Suprapubic skin (tissue), 4 donors: ENCODE measurements around the gene UBALD1. TPM values are rescaled to one million over a fixed set of nuclear protein-coding genes. Genes with fewer than 3 reads are reported as not detected.
A peak's percentile ranks its signal among the peaks of the same experiment; 100 is the strongest.

ENCODE experiments used
- DNase-seq, 2 donors: peaks; one replicate each; pipeline ENCODE4 v3.0.0-alpha.2; 2019; ENCODE audit warnings: low spot score in 2 of 2
- H3K27ac ChIP-seq: fragments of 200-600 bp; sonication (generic); one replicate; pipeline ENCODE4 v1.5.1; 2019
- H3K27me3 ChIP-seq: fragments of 200-600 bp; sonication (generic); one replicate; pipeline ENCODE4 v1.5.1; 2019
- H3K36me3 ChIP-seq: fragments of 200-600 bp; sonication (generic); one replicate; pipeline ENCODE4 v1.5.1; 2019
- H3K4me1 ChIP-seq: fragments of 200-600 bp; sonication (generic); one replicate; pipeline ENCODE4 v1.5.1; 2019
- H3K4me3 ChIP-seq: fragments of 200-600 bp; sonication (generic); one replicate; pipeline ENCODE4 v1.5.1; 2019; ENCODE audit warnings: mild to moderate bottlenecking
- H3K9me3 ChIP-seq: fragments of 200-600 bp; sonication (generic); one replicate; pipeline ENCODE4 v1.5.1; 2019
- CTCF ChIP-seq, 2 donors: fragments of 200-600 bp in 1 of 2; fragments of 450-650 bp in 1 of 2; sonication (generic) in 1 of 2; IDR thresholded peaks; one replicate each; pipeline ENCODE4 v1.5.1; 2016 to 2019; ENCODE audit warnings: antibody characterized with exemption in 2 of 2, mild to moderate bottlenecking in 1 of 2, moderate library complexity in 1 of 2
- EP300 ChIP-seq: sonication (generic); formaldehyde crosslinking; IDR thresholded peaks from one replicate; pipeline ENCODE4 v1.6.1; 2017; ENCODE audit warnings: antibody characterized with exemption
- POLR2A ChIP-seq, 2 donors: fragments of 450-650 bp; IDR thresholded peaks; one replicate each; pipeline ENCODE4 v1.6.1; 2017; ENCODE audit warnings: antibody characterized with exemption in 2 of 2, mild to moderate bottlenecking in 2 of 2, moderate library complexity in 2 of 2
- POLR2AphosphoS5 ChIP-seq, 3 donors: sonication (generic); formaldehyde crosslinking; IDR thresholded peaks; one replicate each; pipeline ENCODE4 v1.6.1; 2017; ENCODE audit warnings: antibody characterized with exemption in 3 of 3
- WGBS: methylation state at CpG from one replicate; pipeline ENCODE4 v1.1.5; 2018; 5-methylcytosine and 5-hydroxymethylcytosine counted together
- total RNA-seq, 4 donors: library from RNA; depleted of rRNA; stranded (reverse); fragments of >200 nt; gene quantifications; one replicate each; pipeline ENCODE4 v1.1.0, GENCODE V29; 2016

The UBALD1 gene
- total RNA-seq = 10 to 100 TPM; 11.5 to 29.7 (median 15.2) TPM

DNA sequence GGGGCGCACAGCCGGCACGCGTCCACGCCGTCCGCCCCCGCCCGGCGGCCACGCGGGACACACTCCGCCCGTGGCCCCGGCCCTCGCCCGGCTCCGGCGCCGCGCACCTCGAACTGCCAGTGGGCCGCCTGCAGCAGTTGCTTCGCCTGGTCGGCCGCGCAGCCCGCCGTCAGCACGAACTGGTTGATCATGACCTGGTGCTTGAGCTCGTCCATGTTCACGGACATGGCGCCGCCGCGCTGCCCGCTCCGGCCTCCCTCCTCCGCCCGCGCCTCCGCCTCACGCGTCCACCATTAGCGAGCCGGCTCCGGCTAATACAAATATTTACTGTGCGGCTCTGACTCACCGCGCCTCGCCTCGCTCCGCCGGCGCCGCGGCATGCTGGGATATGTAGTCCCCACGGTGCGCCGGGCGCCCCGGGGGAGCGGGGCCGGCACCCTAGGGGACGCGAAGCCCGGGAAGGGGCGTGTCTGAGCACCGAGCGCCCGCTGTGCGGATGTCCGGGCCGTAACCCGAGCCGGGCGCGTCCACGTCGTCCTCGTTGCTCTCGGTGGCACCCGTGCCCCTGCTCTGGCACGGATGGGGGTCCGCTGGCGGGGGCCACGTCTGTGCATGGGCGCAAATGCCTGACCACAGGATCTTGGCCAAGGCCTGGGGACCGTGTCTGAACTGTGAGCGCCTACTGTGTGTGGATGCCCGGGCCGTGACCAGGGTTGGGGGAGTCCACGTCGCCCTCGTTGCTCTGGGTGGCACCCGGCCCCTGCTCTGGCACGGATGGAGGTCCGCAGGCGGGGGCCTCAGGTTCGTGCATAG lies at the start of gene UBALD1:
Gene UBALD1, minus strand, starts transcription at position 318 of the 813 bp plus-strand sequence. Its CDS starts 91 bp downstream, at position 227.
- H3K27ac ChIP-seq = peak within 1 kb of the TSS; percentile 80

DNA sequence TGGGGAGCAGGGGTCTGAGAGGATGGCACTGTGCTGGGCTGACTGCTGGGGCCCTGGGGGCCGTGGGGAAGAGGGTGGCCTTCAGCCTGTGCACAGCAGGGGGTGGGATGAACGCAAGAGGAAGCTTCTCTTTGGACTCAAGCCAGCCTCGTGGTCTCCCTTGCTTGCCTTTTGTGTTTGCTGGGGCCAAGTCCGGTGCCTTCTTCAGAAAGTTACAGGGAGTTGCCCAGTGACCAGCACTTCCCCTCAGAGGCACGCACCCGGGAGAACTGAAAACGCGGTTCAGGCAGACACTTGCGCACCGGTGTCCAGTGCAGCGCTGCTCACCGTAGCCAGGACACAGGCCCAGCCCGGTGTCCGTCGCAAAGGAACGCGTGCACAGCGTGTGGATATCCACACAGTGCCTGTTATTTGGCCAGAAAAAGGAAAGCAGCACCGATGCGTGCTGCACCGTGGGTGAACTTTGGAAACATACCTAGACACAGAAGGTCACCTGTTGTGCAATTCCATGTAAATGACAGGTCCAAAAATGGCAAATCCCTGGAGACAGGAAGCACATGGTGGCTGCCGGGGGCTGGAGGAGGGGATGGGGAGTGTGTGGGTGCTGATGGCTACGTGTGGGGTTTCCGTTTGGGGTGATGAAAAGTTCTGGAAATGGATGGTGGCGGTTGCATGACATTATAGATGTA lies 49.2 kb upstream of the UBALD1 start:
- Histone ChIP-seq H3K27me3 (no peaks in the 10 kb centered on the region), H3K9me3 (no peaks in the 10 kb centered on the region), H3K4me3 (no peak overlapping the region), H3K4me1 (peaks cover 25% of the 10 kb centered on the region), H3K27ac (no peak overlapping the region), H3K36me3 (peaks cover 60% of the 10 kb centered on the region)
- TF ChIP-seq POLR2A (IDR thresholded peaks at IDR 0.05) (no peak), CTCF (IDR thresholded peaks at IDR 0.05) (no peak), EP300 (no peak), POLR2AphosphoS5 (IDR thresholded peaks at IDR 0.05) (no peak)
- whole genome bisulfite sequencing = 73% methylated on average over 23 of the region's 25 CpGs
- no peak for DNase-seq

More for the DNA sequence above, at the start of gene UBALD1:
- H3K4me3 ChIP-seq = peak within 1 kb of the TSS; percentile 99
- peak; percentile 91 to 94 for DNase-seq
- WGBS = 52% methylated on average over 8 of the region's 100 CpGs
- peaks cover 5% of the 10 kb centered on the region for H3K36me3 ChIP-seq
- no peaks in the 10 kb centered on the region for H3K27me3 ChIP-seq
- TF ChIP-seq EP300 = no peak
- TF ChIP-seq POLR2A (IDR thresholded peaks at IDR 0.05) = no peak
- TF ChIP-seq CTCF (IDR thresholded peaks at IDR 0.05) = no peak
- TF ChIP-seq POLR2AphosphoS5 (IDR thresholded peaks at IDR 0.05) = peak; percentile 47 to 84 (median 77)
- H3K4me1 ChIP-seq = peaks cover 65% of the 10 kb centered on the region
- H3K9me3 ChIP-seq = no peaks in the 10 kb centered on the region

- Histone ChIP-seq H3K27ac (no peak overlapping the region), H3K9me3 (no peaks in the 10 kb centered on the region), H3K4me1 (peaks cover 25% of the 10 kb centered on the region), H3K4me3 (no peak overlapping the region), H3K36me3 (peaks cover 60% of the 10 kb centered on the region), H3K27me3 (no peaks in the 10 kb centered on the region)
- DNase-seq = no peak
- TF ChIP-seq CTCF (IDR thresholded peaks at IDR 0.05) (no peak), EP300 (no peak), POLR2AphosphoS5 (IDR thresholded peaks at IDR 0.05) (no peak), POLR2A (IDR thresholded peaks at IDR 0.05) (no peak)
- 60% methylated on average over 3 of the region's 5 CpGs for WGBS
Observed at GRCh38 chr16:4663465-4663776, 48.7 kb upstream of the UBALD1 start.

- WGBS = 57% methylated on average over 8 of the region's 11 CpGs
- Histone ChIP-seq H3K4me1 (peaks cover 25% of the 10 kb centered on the region), H3K36me3 (peaks cover 60% of the 10 kb centered on the region), H3K4me3 (no peak overlapping the region), H3K27me3 (no peaks in the 10 kb centered on the region), H3K9me3 (no peaks in the 10 kb centered on the region), H3K27ac (no peak overlapping the region)
- TF ChIP-seq POLR2AphosphoS5 (IDR thresholded peaks at IDR 0.05) (no peak), EP300 (no peak), POLR2A (IDR thresholded peaks at IDR 0.05) (no peak), CTCF (IDR thresholded peaks at IDR 0.05) (no peak)
- DNase-seq = no peak
Observed at GRCh38 chr16:4661661-4662060, 47.0 kb upstream of the UBALD1 start.

DNA sequence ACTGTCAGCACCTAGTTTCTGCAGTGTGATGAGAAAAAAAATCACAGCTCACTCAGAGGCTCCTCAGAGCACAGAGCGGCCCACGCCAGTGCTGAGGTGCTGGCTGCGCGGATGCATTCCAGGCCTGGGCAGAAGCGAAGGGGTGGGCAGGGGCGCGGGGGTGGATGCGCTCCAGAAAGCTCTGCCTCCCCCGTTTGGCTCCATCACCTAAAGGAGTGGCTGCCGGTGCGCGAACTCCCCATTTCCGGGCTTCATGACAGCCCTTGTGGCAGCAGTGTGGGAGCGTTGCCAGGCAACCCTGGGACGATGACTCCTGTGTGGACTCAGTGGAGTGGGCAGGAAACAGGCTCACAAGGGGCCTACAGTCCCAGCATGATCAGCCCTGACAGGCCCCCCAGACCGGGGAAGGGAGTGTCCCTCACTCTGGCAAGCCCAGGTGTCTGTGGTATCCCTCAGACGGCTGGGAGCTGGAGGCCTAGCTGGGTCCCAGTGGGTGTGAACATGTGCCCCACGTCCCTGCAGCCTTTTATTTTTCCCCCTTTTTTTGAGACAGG lies 45.8 kb upstream of the UBALD1 start:
- H3K27ac ChIP-seq = no peak overlapping the region
- peaks cover 25% of the 10 kb centered on the region for H3K4me1 ChIP-seq
- no peak for DNase-seq
- TF ChIP-seq POLR2AphosphoS5 (IDR thresholded peaks at IDR 0.05) (no peak), POLR2A (IDR thresholded peaks at IDR 0.05) (no peak), CTCF (IDR thresholded peaks at IDR 0.05) (no peak), EP300 (no peak)
- H3K36me3 ChIP-seq = peaks cover 63% of the 10 kb centered on the region
- no peaks in the 10 kb centered on the region for H3K27me3 ChIP-seq
- H3K9me3 ChIP-seq = no peaks in the 10 kb centered on the region
- no peak overlapping the region for H3K4me3 ChIP-seq
- 29% methylated on average over 1 of the region's 18 CpGs for WGBS
